Suppressor macrophage (primary cell): Measurements from ENCODE around the gene TRIL.
A peak's percentile ranks its signal among the peaks of the same experiment; 100 is the strongest.

Source experiments
- DNase-seq, 4 experiments: peaks; one replicate each; pipeline ENCODE4 v3.0.0-alpha.2; 2020 to 2022

Gene TRIL

DNA sequence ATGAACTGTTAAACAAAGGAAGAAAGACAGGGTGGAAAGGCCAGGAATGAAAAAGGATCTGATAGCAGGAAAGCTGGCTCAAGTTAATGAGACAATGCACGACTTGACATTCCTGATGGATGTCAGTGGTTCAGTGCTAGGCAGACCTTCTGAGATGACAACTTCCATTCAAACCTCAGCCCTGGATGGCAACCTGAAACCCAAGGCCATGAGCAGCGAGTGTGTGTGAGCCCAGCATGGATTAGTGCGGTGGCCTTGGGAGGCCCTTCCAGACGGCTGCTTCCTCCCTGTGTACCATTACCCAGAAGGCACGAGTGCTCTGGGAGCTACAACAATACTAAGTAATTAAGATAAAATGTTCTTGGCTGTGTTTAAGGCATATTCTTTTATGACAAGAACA is 18.8 kb downstream of the TRIL start:
- no peak for DNase-seq

DNA sequence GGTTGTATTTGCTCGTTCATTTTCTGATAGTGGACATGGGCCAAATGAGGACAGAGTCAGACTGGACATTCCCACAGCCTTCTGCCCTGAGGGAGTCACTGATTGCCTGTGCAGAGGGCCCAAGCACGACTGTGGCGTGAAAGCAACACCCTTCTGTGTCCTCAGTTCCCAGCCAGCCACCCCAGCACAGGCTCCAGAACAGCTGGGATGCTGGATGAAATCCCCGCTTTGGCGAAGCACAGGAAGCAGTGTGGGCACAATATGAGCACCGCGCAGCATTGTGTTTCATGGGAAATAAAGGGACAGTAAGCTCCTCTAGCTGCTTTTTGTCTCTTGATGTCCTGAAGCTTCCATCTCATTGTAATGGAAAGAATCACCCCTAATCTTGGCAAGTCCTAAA is 20.5 kb downstream of the TRIL start:
- no peak for DNase-seq

DNA sequence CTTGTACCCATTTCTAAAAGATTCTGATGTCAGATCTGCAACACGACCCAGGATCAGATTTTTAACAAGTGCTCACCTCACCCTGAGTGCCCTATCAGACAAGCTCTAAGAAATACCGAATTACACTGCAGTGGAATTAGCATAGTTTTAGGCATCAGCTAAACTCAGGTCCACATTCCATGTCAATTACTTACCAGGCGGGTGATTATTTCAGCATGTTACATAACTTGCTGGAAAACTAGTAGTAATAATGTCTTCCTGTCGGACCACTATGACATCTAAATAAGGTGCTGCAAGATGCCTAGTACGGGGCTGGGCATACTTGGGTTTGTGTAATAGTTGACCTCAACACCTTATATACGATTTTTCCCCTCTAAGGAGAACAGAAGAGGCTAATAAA is 21.0 kb downstream of the TRIL start:
- DNase-seq = no peak

DNA sequence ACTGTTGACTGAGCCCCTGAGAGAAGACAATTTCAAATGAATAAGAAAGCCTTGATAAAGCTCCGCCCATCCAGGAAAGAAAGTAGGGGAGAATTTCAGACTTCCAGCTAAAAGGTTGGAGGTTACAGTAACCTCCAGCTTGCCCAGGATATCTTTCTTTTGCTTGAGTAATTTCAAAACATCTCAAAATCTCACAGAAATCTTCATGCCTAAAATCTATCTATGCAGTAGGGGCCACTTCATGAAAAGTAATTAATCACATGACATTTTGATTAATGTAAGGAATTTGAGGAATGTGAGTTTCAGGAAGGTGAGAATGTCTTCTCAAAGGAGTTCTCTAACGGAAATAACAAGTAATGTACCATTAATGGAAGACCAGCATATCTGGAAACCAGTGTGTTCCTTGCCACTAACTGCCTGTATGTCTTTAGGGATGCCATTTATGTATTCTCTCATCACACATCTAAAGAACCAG is 24.2 kb downstream of the TRIL start:
- DNase-seq = no peak

DNA sequence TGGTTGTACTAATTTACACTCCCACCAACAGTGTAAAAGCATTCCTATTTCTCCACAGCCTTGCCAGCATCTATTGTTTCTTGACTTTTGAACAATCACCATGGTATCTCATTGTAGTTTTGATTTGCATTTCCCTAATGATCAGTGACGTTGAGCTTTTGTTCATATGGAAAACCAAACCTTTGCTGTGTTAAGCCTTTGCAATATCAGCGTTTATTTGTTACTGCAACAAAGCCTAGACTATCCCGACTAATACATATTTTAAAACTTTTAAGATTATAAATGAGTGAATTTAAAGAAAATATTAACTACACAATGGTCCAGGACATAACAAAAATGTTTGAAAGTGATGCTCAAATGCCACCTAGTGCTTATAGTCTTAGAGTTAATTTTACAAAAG is 26.6 kb downstream of the TRIL start:
- no peak for DNase-seq

DNA sequence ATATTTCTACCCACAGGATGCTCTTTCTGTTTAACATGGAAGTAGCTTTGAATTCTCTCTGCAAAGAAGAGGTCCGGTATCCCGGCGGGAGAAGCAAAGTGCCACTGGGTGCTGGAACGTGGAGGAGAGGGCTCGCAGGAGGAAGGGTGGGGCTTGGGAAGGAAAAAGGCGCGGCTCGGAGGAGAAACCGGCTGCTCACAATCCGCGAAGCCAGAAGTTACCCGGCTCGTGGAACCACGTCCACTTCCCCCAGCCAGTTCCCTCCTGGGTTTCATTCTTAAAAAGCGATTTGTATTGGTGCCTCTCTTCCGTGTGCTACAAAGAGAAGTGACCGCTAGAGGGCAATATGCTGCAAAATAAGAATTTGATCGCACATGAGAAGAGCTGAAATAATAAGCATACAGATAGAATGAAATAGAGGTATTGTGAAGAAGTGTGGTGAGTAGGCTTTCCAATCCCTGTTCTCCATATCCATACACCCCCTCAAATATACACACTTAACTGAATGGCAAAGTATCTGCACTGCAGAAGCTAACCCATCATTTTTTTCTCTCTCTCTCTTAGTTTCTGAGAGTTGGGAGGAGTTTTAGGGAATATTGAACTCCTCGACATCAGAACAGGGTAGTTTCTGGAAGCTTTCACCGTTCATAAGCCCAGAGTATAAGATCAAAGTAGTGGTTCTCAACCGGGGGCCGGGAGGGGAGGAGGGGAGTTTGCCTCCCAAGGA is 31.1 kb downstream of the TRIL start:
- peak; percentile 89 to 96 (median 93) for DNase-seq

DNA sequence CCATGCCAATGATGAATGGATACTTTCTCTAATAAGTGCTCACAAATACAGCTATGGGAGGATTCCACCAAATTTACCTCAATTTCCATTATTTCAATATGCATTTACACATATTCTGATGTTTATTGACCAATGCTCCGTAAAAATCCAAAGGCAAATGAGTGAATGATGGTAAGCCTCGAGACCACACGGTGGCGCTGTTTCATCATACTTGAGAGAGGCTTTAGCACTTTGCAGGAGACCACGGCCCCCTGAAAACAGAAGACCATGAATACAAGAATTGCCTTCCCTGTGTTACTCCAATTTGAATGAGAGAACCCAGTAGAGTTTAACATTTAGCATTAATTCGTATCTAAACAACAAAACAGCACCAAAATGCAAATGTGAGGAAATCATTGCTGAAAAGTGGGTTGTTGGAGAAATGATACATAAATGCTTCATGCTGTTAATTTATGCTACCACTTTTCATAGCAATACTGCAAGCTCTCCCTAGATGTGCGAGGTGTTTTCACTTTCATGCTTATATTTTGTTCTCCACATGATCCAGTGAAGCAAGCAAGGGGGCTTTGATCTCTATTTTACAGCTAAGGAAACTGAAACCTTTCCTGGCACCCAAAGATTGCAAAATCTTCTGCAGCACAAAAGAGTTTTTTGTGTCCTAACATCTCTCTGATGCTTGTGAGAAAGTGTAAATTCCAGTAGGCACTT is 35.4 kb downstream of the TRIL start:
- peak; percentile 83 to 93 (median 86) for DNase-seq

DNA sequence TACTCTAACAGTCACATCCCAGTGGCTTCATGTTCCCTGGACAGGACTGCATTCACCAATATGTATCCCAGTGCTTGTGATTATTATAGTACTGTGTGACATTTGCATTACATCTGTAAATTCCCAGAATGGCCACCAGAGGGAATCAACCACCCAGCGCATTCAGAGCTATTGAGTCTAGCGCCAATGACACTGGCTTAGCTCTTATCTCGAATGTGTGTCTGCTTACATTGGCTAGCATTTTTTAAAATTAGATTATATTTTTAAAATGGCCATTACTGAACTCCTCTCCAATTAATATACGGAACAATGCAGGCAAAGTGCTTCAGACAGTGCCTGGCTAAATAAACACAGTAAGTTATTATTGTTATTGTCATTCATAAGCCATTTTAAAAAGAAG is 36.3 kb downstream of the TRIL start:
- peak; percentile 63 to 77 (median 71) for DNase-seq

DNA sequence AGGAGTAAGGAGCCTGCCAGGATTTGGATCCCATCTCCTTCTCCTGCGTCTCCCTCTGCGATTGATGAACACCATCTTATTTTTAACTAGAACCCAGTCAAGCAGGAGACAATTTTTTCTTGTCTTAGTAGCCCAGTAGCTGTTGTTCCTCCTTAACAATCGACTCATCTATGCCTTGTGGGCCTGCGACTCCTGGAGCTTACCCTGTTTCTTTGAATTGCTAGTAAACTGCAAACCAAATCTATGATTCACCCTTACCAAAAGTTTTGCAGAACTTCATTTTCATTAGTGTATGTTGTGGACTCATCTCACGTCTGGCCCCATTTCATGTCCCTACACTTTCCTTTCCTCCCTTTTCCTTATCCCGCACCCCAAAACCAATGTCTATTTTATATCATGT is 37.7 kb downstream of the TRIL start:
- no peak for DNase-seq

DNA sequence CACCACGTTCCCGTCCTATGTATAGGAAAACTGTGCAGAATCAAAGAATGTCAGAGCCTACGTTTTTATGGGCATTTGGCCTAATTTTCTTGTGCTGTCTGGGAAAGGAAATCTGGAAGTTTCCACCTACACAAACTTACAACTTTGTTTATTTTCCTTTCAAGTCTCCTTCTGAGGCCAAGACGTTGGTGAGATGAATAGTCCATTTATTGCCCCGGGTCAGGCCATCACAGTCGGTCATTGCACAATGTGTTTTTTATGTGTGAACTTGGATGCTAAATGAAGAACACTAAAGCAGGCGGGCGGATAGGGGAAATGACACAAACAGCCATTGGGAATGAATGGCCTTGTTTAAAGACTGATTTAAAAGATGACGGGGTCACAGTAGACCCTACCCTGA is 38.6 kb downstream of the TRIL start:
- DNase-seq = no peak

DNA sequence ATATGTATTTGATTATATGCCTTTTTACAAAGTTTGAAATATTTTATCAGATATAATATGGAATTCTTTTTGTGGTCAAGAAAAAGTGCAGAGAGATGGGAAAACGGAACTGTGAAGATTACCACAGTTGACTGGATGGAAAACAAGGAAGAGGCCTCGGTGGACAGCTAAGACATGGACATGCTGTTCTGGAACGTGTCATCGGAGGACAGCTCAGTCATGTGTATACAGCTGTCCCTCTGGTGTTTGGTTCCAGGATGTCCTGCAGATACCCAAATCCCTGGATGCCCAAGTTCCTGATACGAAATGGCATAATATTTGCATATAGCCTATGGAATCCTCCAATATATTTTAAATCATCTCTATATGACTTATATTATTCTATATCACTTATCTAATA is 49.4 kb downstream of the TRIL start:
- no peak for DNase-seq

DNA sequence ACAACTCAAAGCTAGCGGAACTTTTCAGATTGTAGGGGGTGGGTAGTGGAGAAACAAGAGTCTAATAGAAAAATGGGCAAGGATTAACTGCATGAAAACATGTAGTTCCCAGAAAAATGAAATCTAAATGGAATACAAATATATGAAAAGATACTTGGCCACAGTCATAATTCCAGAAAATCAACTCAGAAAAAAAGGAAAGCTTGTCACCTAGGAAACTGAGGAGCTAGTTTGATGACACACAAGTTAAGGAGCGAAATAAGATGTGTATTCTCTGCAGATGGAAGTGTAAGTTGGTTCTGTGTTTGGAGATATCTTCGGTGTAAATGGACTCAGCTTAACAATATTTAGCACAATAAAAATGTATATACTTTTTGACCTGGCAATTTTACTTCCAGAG is 52.7 kb downstream of the TRIL start:
- DNase-seq = no peak

DNA sequence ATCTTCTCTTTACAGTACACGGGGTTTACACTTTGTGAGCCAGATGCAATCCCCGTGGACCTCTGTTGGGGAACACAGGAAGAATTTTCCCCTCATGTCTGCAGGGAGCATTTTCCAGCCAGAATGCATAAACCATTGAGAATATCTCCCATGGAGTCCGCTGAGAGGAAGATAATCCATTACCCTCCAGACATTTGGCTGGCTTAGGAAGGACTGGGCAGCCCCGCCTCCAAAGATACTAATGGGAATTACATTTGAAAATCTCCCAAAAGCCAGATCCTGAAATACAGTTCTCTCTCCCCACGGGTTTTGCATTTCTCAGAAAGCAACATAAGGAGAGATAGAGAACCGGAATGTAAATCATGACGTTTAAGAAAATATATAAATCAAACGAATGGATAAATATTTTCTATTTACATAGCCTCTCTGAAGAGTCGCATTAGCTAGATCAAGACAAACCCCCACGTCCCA is 53.5 kb downstream of the TRIL start:
- no peak for DNase-seq

DNA sequence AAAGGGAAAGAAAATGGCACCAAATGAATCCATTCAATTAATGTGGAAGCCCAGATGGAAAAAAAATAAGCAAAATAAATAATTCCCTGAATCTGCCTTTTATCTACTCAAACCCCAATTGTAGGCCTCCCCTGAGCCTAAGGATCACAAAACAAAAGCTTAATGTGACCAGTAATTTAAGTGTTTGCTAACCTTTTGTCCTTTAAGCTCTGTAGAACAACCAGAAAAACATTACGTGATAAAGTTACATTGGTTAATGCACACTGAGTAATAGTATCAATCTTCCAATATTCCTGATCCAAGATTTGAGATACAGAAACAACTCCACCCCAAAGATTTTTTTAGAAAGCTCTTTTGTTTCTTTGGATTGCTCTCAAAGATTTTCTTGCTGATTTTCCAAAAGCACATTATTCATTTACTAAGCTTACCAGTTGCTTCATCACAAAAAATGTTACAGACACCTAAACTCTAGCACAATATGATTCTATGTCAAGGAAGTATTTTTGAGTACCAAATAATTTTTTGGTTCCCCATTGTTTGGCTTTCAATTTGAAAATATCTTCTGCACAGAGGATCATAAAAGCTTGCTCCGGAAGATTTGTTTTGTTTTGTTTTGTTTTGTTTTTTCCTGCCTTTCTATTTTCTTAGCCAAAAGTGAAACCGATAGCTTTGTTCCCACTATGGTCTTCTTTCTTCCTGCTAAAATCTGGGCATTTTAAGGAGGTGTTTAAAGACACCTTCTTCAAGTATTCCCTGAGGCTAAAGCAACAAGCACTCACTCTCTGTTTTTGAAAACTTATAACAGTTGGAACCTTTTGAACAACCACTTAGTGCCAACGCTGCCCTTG is 54.2 kb downstream of the TRIL start:
- DNase-seq = no peak
